HL-60 (cell line): Measurements from ENCODE around the gene FAM32A.
"Not testable (repeated sequence)": the region's sequence is repeated elsewhere in the genome, so short reads cannot be mapped to it uniquely, and the experiment has no call there.

Experiments
- DNase-seq, 2 experiments: peaks; one replicate each; pipeline ENCODE4 v3.0.0-alpha.2; 2010 to 2020; ENCODE audit warnings: low read depth in 1 of 2, low spot score in 1 of 2
- H3K27ac ChIP-seq: fragments of 250-450 bp; sonication (Bioruptor Pico); replicated peaks from 2 replicates; pipeline ENCODE4 v1.5.1; 2020; ENCODE audit warnings: mild to moderate bottlenecking, moderate library complexity
- H3K27me3 ChIP-seq: fragments of 250-450 bp; sonication (Bioruptor Pico); 2 replicates; pipeline ENCODE4 v1.5.1; 2021; ENCODE audit warnings: mild to moderate bottlenecking, moderate library complexity; ENCODE audit not compliant: insufficient read depth, poor library complexity, severe bottlenecking
- H3K4me3 ChIP-seq: replicated peaks from 2 replicates; pipeline ENCODE4 v1.5.1; 2011; ENCODE audit warnings: mild to moderate bottlenecking, control low read depth, low read length; ENCODE audit not compliant: insufficient read depth
- CTCF ChIP-seq: IDR thresholded peaks from one replicate; pipeline ENCODE4 v1.5.1; 2011; ENCODE audit warnings: low read length, control low read depth, inconsistent platforms; ENCODE audit not compliant: insufficient read depth
- GABPA ChIP-seq: IDR thresholded peaks from 2 replicates; pipeline ENCODE4 v1.6.1; 2012; ENCODE audit warnings: low read depth
- POLR2AphosphoS5 ChIP-seq: IDR thresholded peaks from 2 replicates; pipeline ENCODE4 v1.6.1; 2012; ENCODE audit warnings: low read depth
- REST ChIP-seq: IDR thresholded peaks from 2 replicates; pipeline ENCODE4 v1.6.1; 2012; ENCODE audit warnings: low read depth; ENCODE audit not compliant: insufficient replicate concordance
- SPI1 ChIP-seq: IDR thresholded peaks from 2 replicates; pipeline ENCODE4 v1.6.1; 2012; ENCODE audit warnings: low read depth, mild to moderate bottlenecking, borderline replicate concordance

FAM32A gene

GRCh38 chr19:16168465-16169081 lies 16.6 kb upstream of the FAM32A start:
- peak overlapping the region; percentile 82 for H3K27ac ChIP-seq
- TF ChIP-seq REST: peak; percentile 26
- TF ChIP-seq CTCF: no peak
- H3K27me3 ChIP-seq: no peaks in the 10 kb centered on the region
- H3K4me3 ChIP-seq: no peak overlapping the region
- DNase-seq: peak in 1 of 2 experiments; percentile 88

GRCh38 chr19:16170134-16170533 lies 15.1 kb upstream of the FAM32A start:
- no peak overlapping the region for H3K4me3 ChIP-seq
- TF ChIP-seq SPI1: no peak
- DNase-seq: no peak
- peak overlapping the region; percentile 82 for H3K27ac ChIP-seq
- H3K27me3 ChIP-seq: no peaks in the 10 kb centered on the region

- no peaks in the 10 kb centered on the region for H3K27me3 ChIP-seq
- H3K27ac ChIP-seq: no peak overlapping the region
- H3K4me3 ChIP-seq: no peak overlapping the region
- TF ChIP-seq REST (no peak), GABPA (no peak), SPI1 (no peak), POLR2AphosphoS5 (no peak), CTCF (no peak)
- no peak for DNase-seq
These were observed 9.3 kb upstream of the FAM32A start for GRCh38 chr19:16175954-16176353.

GRCh38 chr19:16178866-16179265 lies 6.3 kb upstream of the FAM32A start:
- peak in 1 of 2 experiments; percentile 26 for DNase-seq
- H3K27me3 ChIP-seq, H3K4me3 ChIP-seq, H3K27ac ChIP-seq: not testable (repeated sequence)

- no peak for TF ChIP-seq REST
- TF ChIP-seq SPI1: no peak
- TF ChIP-seq GABPA: no peak
- TF ChIP-seq CTCF: no peak
- TF ChIP-seq POLR2AphosphoS5: no peak
- DNase-seq: no peak
- no peaks in the 10 kb centered on the region for H3K27me3 ChIP-seq
- H3K27ac ChIP-seq: no peak overlapping the region
- H3K4me3 ChIP-seq: no peak overlapping the region
These were observed 4.6 kb upstream of the FAM32A start for GRCh38 chr19:16180611-16181010.
